SJCRH30 (cell line): Measurements from ENCODE around the gene PARVB. TPM values are rescaled to one million over a fixed set of nuclear protein-coding genes. Genes with fewer than 3 reads are reported as not detected.

ENCODE experiments used
- DNase-seq, 2 experiments: peaks; one replicate each; pipeline ENCODE4 v3.0.0-alpha.2; 2015 to 2020
- H3K27ac ChIP-seq: fragments of 250-450 bp; sonication (Bioruptor Pico); 2 replicates; pipeline ENCODE4 v1.5.1; 2020; ENCODE audit warnings: mild to moderate bottlenecking, moderate library complexity
- H3K27me3 ChIP-seq: fragments of 250-450 bp; sonication (Bioruptor Pico); 2 replicates; pipeline ENCODE4 v1.5.1; 2020; ENCODE audit warnings: mild to moderate bottlenecking, moderate library complexity
- H3K36me3 ChIP-seq: fragments of 250-450 bp; sonication (Bioruptor Pico); 2 replicates; pipeline ENCODE4 v1.5.1; 2020; ENCODE audit warnings: mild to moderate bottlenecking, moderate library complexity
- H3K4me1 ChIP-seq: fragments of 250-450 bp; sonication (Bioruptor Pico); 2 replicates; pipeline ENCODE4 v1.5.1; 2020; ENCODE audit warnings: mild to moderate bottlenecking, moderate library complexity
- H3K4me3 ChIP-seq: fragments of 250-450 bp; sonication (Bioruptor Pico); 2 replicates; pipeline ENCODE4 v1.5.1; 2020; ENCODE audit warnings: mild to moderate bottlenecking, moderate library complexity
- H3K9me3 ChIP-seq: fragments of 250-450 bp; sonication (Bioruptor Pico); replicated peaks from 2 replicates; pipeline ENCODE4 v1.5.1; 2020; ENCODE audit warnings: mild to moderate bottlenecking, moderate library complexity
- total RNA-seq: library from RNA; depleted of rRNA; stranded (reverse); fragments of >200 nt; shearing (Covaris generic); gene quantifications from 2 replicates; pipeline ENCODE4 v1.2.3, GENCODE V29; 2014

PARVB gene
- total RNA-seq, 1 experiment from 2014 or later, result not detected

GRCh38 chr22:44126807-44127206, 102.7 kb downstream of the PARVB start:
- Histone ChIP-seq H3K27ac (no peak overlapping the region), H3K27me3 (no peaks in the 10 kb centered on the region), H3K9me3 (no peaks in the 10 kb centered on the region), H3K4me1 (no peaks in the 10 kb centered on the region), H3K4me3 (no peak overlapping the region), H3K36me3 (no peaks in the 10 kb centered on the region)
- no peak for DNase-seq

- H3K9me3 ChIP-seq, result no peaks in the 10 kb centered on the region
- no peak for DNase-seq
- H3K27ac ChIP-seq, result no peak overlapping the region
- no peaks in the 10 kb centered on the region for H3K27me3 ChIP-seq
- H3K4me3 ChIP-seq, result no peak overlapping the region
- no peaks in the 10 kb centered on the region for H3K36me3 ChIP-seq
- no peaks in the 10 kb centered on the region for H3K4me1 ChIP-seq
Observed at GRCh38 chr22:44127356-44127755, 103.3 kb downstream of the PARVB start.

GRCh38 chr22:44128958-44129618, 105.0 kb downstream of the PARVB start:
- no peaks in the 10 kb centered on the region for H3K27me3 ChIP-seq
- no peaks in the 10 kb centered on the region for H3K36me3 ChIP-seq
- DNase-seq, result peak in 1 of 2 experiments; percentile 21
- H3K9me3 ChIP-seq, result no peaks in the 10 kb centered on the region
- no peaks in the 10 kb centered on the region for H3K4me1 ChIP-seq
- H3K27ac ChIP-seq, result no peak overlapping the region
- no peak overlapping the region for H3K4me3 ChIP-seq

- Histone ChIP-seq H3K4me3 (no peak overlapping the region), H3K4me1 (no peaks in the 10 kb centered on the region), H3K27me3 (no peaks in the 10 kb centered on the region), H3K36me3 (no peaks in the 10 kb centered on the region), H3K27ac (no peak overlapping the region), H3K9me3 (no peaks in the 10 kb centered on the region)
- no peak for DNase-seq
Observed at GRCh38 chr22:44129619-44129976, 105.5 kb downstream of the PARVB start.

GRCh38 chr22:44130076-44130711, 106.1 kb downstream of the PARVB start:
- Histone ChIP-seq H3K4me1 (no peaks in the 10 kb centered on the region), H3K27ac (no peak overlapping the region), H3K36me3 (no peaks in the 10 kb centered on the region), H3K27me3 (no peaks in the 10 kb centered on the region), H3K4me3 (no peak overlapping the region), H3K9me3 (no peaks in the 10 kb centered on the region)
- no peak for DNase-seq

GRCh38 chr22:44131412-44131811, 107.3 kb downstream of the PARVB start:
- H3K27ac ChIP-seq, result no peak overlapping the region
- no peak for DNase-seq
- H3K4me3 ChIP-seq, result no peak overlapping the region
- H3K9me3 ChIP-seq, result no peaks in the 10 kb centered on the region
- H3K4me1 ChIP-seq, result no peaks in the 10 kb centered on the region
- H3K36me3 ChIP-seq, result no peaks in the 10 kb centered on the region
- H3K27me3 ChIP-seq, result no peaks in the 10 kb centered on the region

GRCh38 chr22:44131989-44132685, 108.0 kb downstream of the PARVB start:
- no peaks in the 10 kb centered on the region for H3K27me3 ChIP-seq
- H3K4me3 ChIP-seq, result no peak overlapping the region
- no peaks in the 10 kb centered on the region for H3K36me3 ChIP-seq
- no peaks in the 10 kb centered on the region for H3K9me3 ChIP-seq
- no peak for DNase-seq
- no peak overlapping the region for H3K27ac ChIP-seq
- no peaks in the 10 kb centered on the region for H3K4me1 ChIP-seq

- H3K4me1 ChIP-seq, result no peaks in the 10 kb centered on the region
- no peak for DNase-seq
- H3K36me3 ChIP-seq, result no peaks in the 10 kb centered on the region
- H3K27me3 ChIP-seq, result no peaks in the 10 kb centered on the region
- no peak overlapping the region for H3K4me3 ChIP-seq
- no peak overlapping the region for H3K27ac ChIP-seq
- no peaks in the 10 kb centered on the region for H3K9me3 ChIP-seq
Observed at GRCh38 chr22:44132724-44133123, 108.6 kb downstream of the PARVB start.

GRCh38 chr22:44133161-44133560, 109.1 kb downstream of the PARVB start:
- no peak overlapping the region for H3K4me3 ChIP-seq
- no peaks in the 10 kb centered on the region for H3K4me1 ChIP-seq
- H3K27ac ChIP-seq, result no peak overlapping the region
- H3K9me3 ChIP-seq, result no peaks in the 10 kb centered on the region
- no peaks in the 10 kb centered on the region for H3K27me3 ChIP-seq
- H3K36me3 ChIP-seq, result no peaks in the 10 kb centered on the region
- DNase-seq, result no peak

- peak in 1 of 2 experiments; percentile 10 for DNase-seq
Observed at GRCh38 chr22:44133901-44134571, 109.9 kb downstream of the PARVB start.

GRCh38 chr22:44136112-44136511, 112.0 kb downstream of the PARVB start:
- no peaks in the 10 kb centered on the region for H3K27me3 ChIP-seq
- H3K9me3 ChIP-seq, result no peaks in the 10 kb centered on the region
- no peaks in the 10 kb centered on the region for H3K4me1 ChIP-seq
- no peak for DNase-seq
- no peaks in the 10 kb centered on the region for H3K36me3 ChIP-seq
- H3K4me3 ChIP-seq, result no peak overlapping the region
- H3K27ac ChIP-seq, result no peak overlapping the region

More at GRCh38 chr22:44133901-44134571, 109.9 kb downstream of the PARVB start:
- H3K4me3 ChIP-seq, result no peak overlapping the region
- no peak overlapping the region for H3K27ac ChIP-seq
- no peaks in the 10 kb centered on the region for H3K4me1 ChIP-seq
- H3K9me3 ChIP-seq, result no peaks in the 10 kb centered on the region
- no peaks in the 10 kb centered on the region for H3K27me3 ChIP-seq
- no peaks in the 10 kb centered on the region for H3K36me3 ChIP-seq

- Histone ChIP-seq H3K4me3 (no peak overlapping the region), H3K9me3 (no peaks in the 10 kb centered on the region), H3K4me1 (no peaks in the 10 kb centered on the region), H3K27ac (no peak overlapping the region), H3K36me3 (no peaks in the 10 kb centered on the region), H3K27me3 (no peaks in the 10 kb centered on the region)
- DNase-seq, result no peak
Observed at GRCh38 chr22:44136786-44137185, 112.7 kb downstream of the PARVB start.

GRCh38 chr22:44137415-44137814, 113.3 kb downstream of the PARVB start:
- no peak overlapping the region for H3K27ac ChIP-seq
- no peaks in the 10 kb centered on the region for H3K36me3 ChIP-seq
- H3K27me3 ChIP-seq, result no peaks in the 10 kb centered on the region
- H3K4me1 ChIP-seq, result no peaks in the 10 kb centered on the region
- no peak overlapping the region for H3K4me3 ChIP-seq
- H3K9me3 ChIP-seq, result no peaks in the 10 kb centered on the region
- no peak for DNase-seq

- Histone ChIP-seq H3K4me3 (no peak overlapping the region), H3K36me3 (no peaks in the 10 kb centered on the region), H3K27ac (no peak overlapping the region), H3K27me3 (no peaks in the 10 kb centered on the region), H3K9me3 (no peaks in the 10 kb centered on the region), H3K4me1 (no peaks in the 10 kb centered on the region)
- DNase-seq, result no peak
Observed at GRCh38 chr22:44139773-44140172, 115.7 kb downstream of the PARVB start.
